GM21737 (cell line): ENCODE data around the gene TMEM131L.

Experiments
- ATAC-seq: cut with Tn5 transposase; IDR thresholded peaks from one replicate; pipeline ENCODE4 v1.9.1; 2021; ENCODE audit warnings: mild to moderate bottlenecking, moderate library complexity; ENCODE audit not compliant: unreplicated experiment

Gene TMEM131L

GRCh38 chr4:153519687-153520086 is 53.5 kb downstream of the TMEM131L start:
- no peak for ATAC-seq

- no peak for ATAC-seq
Observed at GRCh38 chr4:153520227-153520626, 54.1 kb downstream of the TMEM131L start.

- ATAC-seq, result peak; percentile 42
Observed at GRCh38 chr4:153520801-153521329, 54.7 kb downstream of the TMEM131L start.

GRCh38 chr4:153521478-153521877 is 55.3 kb downstream of the TMEM131L start:
- ATAC-seq, result peak; percentile 32

GRCh38 chr4:153521999-153522801 is 56.0 kb downstream of the TMEM131L start:
- ATAC-seq, result peak; percentile 26

- peak; percentile 46 for ATAC-seq
Observed at GRCh38 chr4:153522802-153523094, 56.6 kb downstream of the TMEM131L start.

GRCh38 chr4:153523164-153523796 is 57.1 kb downstream of the TMEM131L start:
- ATAC-seq, result no peak

GRCh38 chr4:153523941-153524386 is 57.8 kb downstream of the TMEM131L start:
- ATAC-seq, result no peak

GRCh38 chr4:153524682-153525081 is 58.5 kb downstream of the TMEM131L start:
- ATAC-seq, result no peak

- ATAC-seq, result no peak
Observed at GRCh38 chr4:153527690-153528089, 61.5 kb downstream of the TMEM131L start.

GRCh38 chr4:153528705-153529485 is 62.7 kb downstream of the TMEM131L start:
- peak; percentile 42 for ATAC-seq

GRCh38 chr4:153529646-153530045 is 63.5 kb downstream of the TMEM131L start:
- ATAC-seq, result no peak

GRCh38 chr4:153530284-153530999 is 64.3 kb downstream of the TMEM131L start:
- ATAC-seq, result no peak

GRCh38 chr4:153531000-153531358 is 64.8 kb downstream of the TMEM131L start:
- no peak for ATAC-seq

- no peak for ATAC-seq
Observed at GRCh38 chr4:153531976-153532626, 65.9 kb downstream of the TMEM131L start.

GRCh38 chr4:153532636-153533035 is 66.5 kb downstream of the TMEM131L start:
- ATAC-seq, result no peak

GRCh38 chr4:153533387-153533786 is 67.2 kb downstream of the TMEM131L start:
- ATAC-seq, result no peak

GRCh38 chr4:153534792-153535629 is 68.9 kb downstream of the TMEM131L start:
- no peak for ATAC-seq

- no peak for ATAC-seq
Observed at GRCh38 chr4:153535772-153536513, 69.8 kb downstream of the TMEM131L start.
